ENCODE results near the gene BTD.
A peak's percentile ranks its signal among the peaks of the same experiment; 100 is the strongest.

The BTD gene, protein sequence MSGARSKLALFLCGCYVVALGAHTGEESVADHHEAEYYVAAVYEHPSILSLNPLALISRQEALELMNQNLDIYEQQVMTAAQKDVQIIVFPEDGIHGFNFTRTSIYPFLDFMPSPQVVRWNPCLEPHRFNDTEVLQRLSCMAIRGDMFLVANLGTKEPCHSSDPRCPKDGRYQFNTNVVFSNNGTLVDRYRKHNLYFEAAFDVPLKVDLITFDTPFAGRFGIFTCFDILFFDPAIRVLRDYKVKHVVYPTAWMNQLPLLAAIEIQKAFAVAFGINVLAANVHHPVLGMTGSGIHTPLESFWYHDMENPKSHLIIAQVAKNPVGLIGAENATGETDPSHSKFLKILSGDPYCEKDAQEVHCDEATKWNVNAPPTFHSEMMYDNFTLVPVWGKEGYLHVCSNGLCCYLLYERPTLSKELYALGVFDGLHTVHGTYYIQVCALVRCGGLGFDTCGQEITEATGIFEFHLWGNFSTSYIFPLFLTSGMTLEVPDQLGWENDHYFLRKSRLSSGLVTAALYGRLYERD

GRCh38 chr3:15601399-15602145 lies at the start of gene BTD, which contains the start of gene HACL1:
BTD (plus strand) TSS chr3:15601745; CDS start chr3:15635440, 33,695 bp downstream.
HACL1 (minus strand) TSS chr3:15601569; CDS start chr3:15601463, 106 bp downstream.
- DNase-seq (ENCODE audit: low read depth): peak; percentile 97

DNA sequence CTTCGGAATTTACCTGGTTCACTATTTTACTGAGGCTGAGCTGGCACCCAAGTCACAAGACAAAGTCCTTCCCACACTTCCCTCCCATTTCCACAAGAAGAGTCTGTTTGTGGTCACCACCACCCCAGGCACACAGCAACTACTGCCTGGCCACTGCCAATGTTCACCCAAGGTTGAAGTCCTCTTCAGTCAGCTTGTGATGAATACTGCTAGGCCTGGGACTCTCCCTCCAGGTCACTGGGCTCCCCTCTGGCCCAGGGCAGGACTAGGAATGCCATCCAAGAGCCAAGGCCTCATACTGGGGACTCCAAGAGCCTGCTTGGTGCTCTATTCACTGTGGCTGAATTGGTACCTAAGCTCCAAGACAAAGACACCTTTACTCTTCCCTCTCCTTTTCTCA lies 49.6 kb upstream of the BTD start:
- DNase-seq (ENCODE audit: low read depth): no peak

DNA sequence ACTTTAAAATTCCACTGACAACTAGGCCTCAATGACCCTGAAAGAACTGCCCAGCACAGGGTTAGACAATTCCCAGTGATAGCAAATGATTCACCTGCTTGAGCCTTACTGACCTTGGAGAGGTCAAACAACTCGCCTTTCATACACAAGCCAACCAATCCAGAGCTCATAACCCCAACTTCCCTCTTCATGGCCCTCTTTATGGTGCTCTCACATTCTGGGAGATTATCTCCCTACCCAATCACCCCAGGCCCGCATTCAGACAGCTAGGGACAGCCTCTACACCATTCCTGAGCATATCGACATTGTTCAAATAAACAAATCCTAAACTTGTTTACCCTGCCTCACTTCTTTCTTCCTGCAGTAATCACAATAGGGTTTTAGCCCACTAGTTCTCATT lies 47.8 kb upstream of the BTD start:
- no peak for DNase-seq (ENCODE audit: low read depth)

DNA sequence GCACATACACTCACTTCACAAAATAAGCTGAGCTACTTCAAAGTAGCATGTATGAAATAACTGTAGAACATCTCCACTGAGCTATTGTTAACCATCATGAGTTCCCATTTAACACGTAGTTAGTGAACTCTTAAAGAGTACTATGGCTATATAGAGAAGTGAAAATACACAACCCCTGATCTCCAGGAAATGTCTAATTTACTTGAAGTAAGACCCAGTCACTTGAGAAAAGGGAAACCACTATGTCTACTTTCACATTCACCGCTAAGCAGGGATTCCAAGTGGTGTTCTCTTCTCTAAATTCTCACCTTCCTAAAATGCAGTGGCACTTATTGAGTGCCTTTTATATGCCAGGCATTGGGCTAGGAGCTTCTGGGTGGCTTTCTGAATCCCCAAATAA lies 45.0 kb upstream of the BTD start:
- DNase-seq (ENCODE audit: low read depth): no peak

- peak; percentile 53 for DNase-seq (ENCODE audit: low read depth)
Measured at GRCh38 chr3:15557511-15557946, 44.0 kb upstream of the BTD start.

DNA sequence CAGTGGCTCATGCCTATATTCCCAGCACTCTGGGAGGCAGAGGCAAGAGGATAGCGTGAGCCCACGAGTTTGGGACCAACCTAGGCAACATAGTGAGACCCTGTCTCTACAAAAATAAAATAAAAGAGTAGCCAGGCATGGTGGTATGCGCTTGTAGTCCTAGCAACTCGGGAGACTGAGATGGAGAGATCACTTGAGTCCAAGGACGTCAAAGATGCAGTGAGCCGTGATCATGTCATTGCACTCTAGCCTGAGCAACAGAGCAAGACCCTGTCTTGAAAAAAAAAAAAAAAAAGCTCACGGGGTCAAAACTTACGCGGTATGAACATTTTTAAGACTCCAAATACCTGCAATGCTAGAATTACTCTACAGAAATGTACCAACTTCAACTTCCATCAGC lies 43.0 kb upstream of the BTD start:
- no peak for DNase-seq (ENCODE audit: low read depth)

GRCh38 chr3:15562560-15562959 lies 39.0 kb upstream of the BTD start:
- DNase-seq (ENCODE audit: low read depth): no peak

GRCh38 chr3:15563190-15563589 lies 38.4 kb upstream of the BTD start:
- DNase-seq (ENCODE audit: low read depth): no peak

GRCh38 chr3:15572138-15572537 lies 29.4 kb upstream of the BTD start:
- DNase-seq (ENCODE audit: low read depth): no peak

- no peak for DNase-seq (ENCODE audit: low read depth)
Measured at GRCh38 chr3:15575446-15575845, 26.1 kb upstream of the BTD start.

GRCh38 chr3:15576475-15576874 lies 25.1 kb upstream of the BTD start:
- DNase-seq (ENCODE audit: low read depth): no peak

DNA sequence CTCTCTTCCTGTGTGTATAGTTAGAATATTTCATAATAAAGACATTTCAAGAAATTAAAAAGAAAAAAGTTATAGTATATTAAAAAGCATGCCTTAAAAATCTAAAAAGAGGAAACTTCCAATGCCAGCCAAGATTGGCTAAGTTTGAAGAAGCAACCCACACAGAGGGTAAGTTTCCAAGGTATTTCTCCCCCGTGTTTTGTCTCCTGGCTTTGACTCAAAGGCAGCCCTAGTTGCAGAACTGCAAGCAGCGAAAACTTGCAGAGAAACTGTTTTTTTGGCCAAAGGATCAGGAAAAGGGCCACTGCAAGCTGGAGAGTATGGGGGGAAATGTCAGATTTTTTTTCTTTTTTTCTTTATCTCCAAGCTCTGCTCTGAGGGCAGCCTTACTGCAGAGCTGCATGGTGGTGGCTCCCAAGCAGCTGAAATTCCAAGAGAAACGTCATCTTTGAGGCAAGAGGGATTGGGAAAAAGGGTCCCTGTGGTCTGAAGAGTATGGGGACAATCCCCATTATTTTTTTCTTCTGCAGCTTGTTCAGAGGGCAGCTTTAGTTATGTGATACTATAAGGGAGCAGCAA lies 23.2 kb upstream of the BTD start:
- no peak for DNase-seq (ENCODE audit: low read depth)

- DNase-seq (ENCODE audit: low read depth): no peak
Measured at GRCh38 chr3:15579051-15579450, 22.5 kb upstream of the BTD start.

DNA sequence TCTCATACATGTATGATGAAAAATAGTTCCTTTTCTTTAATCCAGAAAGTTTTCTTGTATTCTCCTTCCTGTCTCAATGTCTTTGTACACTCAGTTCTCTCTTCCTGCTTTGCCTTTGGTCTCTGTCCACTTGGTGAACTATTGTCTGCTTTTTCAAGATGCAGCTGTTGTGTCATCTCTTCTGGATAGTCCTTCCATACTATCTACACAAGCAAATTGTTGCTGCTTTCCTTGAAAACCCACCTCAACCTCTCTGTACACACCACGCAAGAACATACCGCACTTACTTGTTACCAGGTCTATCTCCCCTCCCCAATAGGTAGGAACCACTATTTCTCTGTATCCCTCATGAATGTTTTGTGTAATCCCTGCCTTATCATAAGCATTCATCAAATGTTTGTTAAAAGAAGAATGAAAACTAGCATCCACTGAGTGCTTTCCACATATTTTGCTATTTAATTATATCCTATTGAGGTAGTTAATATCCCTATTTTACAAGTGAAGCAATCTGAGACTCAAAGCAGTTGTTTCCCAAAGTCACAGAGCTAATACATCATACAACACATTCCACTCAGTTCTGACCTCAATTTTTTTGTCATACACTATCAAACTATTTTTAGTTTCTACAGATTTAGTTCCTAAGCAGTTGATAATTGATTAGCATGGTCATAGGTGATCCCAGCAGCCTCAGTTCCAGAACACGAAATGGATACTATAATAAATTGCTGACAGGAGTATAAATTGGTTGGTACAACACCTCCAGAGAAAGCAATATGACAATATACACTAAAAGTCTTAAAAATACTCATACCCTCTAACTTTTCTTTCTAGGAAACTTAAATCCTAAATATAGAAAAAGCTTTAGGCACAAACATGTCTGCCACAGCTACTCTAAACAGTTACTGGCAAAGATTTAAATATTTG lies 19.8 kb upstream of the BTD start:
- DNase-seq (ENCODE audit: low read depth): no peak

DNA sequence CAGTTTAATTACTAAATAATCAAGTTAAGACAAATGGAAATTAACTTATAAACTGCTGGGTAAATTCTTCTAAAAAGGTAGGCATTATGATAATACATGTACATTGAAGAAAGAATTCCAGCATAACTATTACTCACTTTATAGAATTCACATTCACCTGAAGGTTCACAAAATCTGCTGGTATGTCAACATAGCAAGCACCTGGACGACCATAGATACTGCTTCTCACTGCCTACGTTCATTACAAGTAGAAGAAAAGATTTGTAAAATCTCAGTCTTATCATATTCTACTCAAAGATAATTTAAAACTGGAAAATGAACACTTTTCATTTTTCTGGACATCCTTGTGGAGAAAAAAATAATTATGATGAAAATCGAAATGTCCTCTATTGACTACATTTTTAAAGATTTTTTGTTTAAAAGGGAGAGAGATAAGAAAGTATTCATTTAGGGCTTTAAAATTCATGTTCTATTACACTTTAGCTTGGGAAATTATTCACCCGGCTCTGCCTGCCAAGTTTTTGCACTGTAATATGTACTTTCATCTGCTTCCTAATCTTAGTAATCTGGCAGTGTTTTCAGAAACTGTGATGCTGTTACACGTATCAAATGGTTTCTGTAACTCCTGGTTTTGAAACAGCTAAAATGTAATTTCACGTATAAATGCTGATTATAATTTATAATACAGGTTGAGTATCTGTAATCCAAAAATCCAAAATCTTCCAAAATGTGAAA lies 16.3 kb upstream of the BTD start:
- no peak for DNase-seq (ENCODE audit: low read depth)

- DNase-seq (ENCODE audit: low read depth): no peak
Measured at GRCh38 chr3:15591242-15591641, 10.3 kb upstream of the BTD start.

- DNase-seq (ENCODE audit: low read depth): no peak
Measured at GRCh38 chr3:15591928-15592327, 9.6 kb upstream of the BTD start.

DNA sequence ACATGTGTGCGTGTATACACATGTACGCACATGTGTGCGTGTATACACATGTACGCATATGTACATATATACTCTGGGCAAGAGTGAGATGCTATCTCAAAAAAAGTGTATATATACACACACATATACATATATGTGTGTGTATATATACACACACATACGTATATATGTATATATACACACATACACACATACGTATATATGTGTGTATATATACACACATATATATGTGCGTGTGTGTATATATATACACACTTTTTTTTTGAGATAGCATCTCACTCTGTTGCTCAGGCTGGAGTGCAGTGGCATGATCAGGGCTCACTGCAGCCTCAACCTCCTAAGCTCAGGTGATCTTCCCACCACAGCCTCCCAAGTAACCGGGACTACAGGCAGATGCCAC lies 8.6 kb upstream of the BTD start:
- no peak for DNase-seq (ENCODE audit: low read depth)

- DNase-seq (ENCODE audit: low read depth): no peak
Measured at GRCh38 chr3:15595955-15596354, 5.6 kb upstream of the BTD start.

- no peak for DNase-seq (ENCODE audit: low read depth)
Measured at GRCh38 chr3:15601046-15601398, 523 bp upstream of the BTD start.

DNA sequence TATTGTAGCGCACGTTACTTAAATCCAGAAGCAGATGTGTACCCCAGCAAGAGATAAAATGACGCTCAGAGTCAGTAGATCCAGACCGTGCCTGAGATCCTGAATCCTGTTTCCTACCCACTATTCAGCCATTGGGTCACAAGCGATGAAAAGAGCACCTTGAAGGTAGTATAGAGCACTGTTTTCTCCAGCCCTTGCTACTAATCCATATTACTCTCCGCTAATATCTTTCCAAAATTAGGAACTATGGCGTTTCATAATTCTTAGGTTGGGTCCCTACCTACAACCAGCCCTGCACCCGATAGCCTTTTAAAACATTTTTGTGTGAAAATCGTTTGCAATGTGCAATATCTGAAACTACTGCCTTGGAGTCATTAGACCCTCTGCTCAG lies 596 bp downstream of the BTD start:
- DNase-seq (ENCODE audit: low read depth): no peak
